Nephron (organoid): ENCODE measurements around the gene WDR7.

ENCODE experiments used
- H3K27ac Mint-ChIP-seq, 3 experiments: 2 replicates each; pipeline ENCODE4 v1.8.0; 2020; ENCODE audit warnings: mixed read lengths in 3 of 3, mild to moderate bottlenecking in 2 of 3, moderate library complexity in 1 of 3
- H3K27me3 Mint-ChIP-seq: 2 replicates; pipeline ENCODE4 v1.8.0; 2021; ENCODE audit warnings: low read depth, mild to moderate bottlenecking, moderate library complexity, mixed read lengths
- H3K36me3 Mint-ChIP-seq: 2 replicates; pipeline ENCODE4 v1.8.0; 2020; ENCODE audit warnings: low read depth, mixed read lengths
- H3K4me1 Mint-ChIP-seq: 2 replicates; pipeline ENCODE4 v1.8.0; 2020; ENCODE audit warnings: mixed read lengths
- H3K4me3 Mint-ChIP-seq, 3 experiments: 2 replicates each; pipeline ENCODE4 v1.8.0; 2020; ENCODE audit warnings: mild to moderate bottlenecking in 3 of 3, mixed read lengths in 3 of 3, moderate library complexity in 2 of 3
- H3K9me3 Mint-ChIP-seq: 2 replicates; pipeline ENCODE4 v1.8.0; 2020; ENCODE audit warnings: mixed read lengths
- CTCF ChIP-seq, 3 experiments: fragments of 200-600 bp; sonication (generic); IDR thresholded peaks; one replicate each; pipeline ENCODE4 v1.5.0; 2021; ENCODE audit warnings: antibody characterized with exemption in 3 of 3; ENCODE audit not compliant: unreplicated experiment in 3 of 3

Gene WDR7

GRCh38 chr18:56650944-56651770 lies at the start of gene WDR7:
Gene WDR7 (plus strand): TSS chr18:56651359. CDS start chr18:56672516, 21,157 bp downstream.
- H3K27me3 Mint-ChIP-seq: no peaks in the 10 kb centered on the region
- H3K36me3 Mint-ChIP-seq: peaks cover 12% of the 10 kb centered on the region
- peaks cover 19% of the 10 kb centered on the region for H3K4me1 Mint-ChIP-seq
- peak within 1 kb of the TSS; percentile 76 to 91 (median 83) for H3K27ac Mint-ChIP-seq
- peaks cover 9% of the 10 kb centered on the region for H3K9me3 Mint-ChIP-seq
- TF ChIP-seq CTCF (IDR thresholded peaks at IDR 0.05; ENCODE audit: unreplicated experiment in 3 of 3): no peak
- H3K4me3 Mint-ChIP-seq: peak within 1 kb of the TSS; percentile 82 to 91 (median 88)

- H3K4me1 Mint-ChIP-seq: no peaks in the 10 kb centered on the region
- no peaks in the 10 kb centered on the region for H3K27me3 Mint-ChIP-seq
- peaks cover 60% of the 10 kb centered on the region for H3K36me3 Mint-ChIP-seq
- no peak for TF ChIP-seq CTCF (IDR thresholded peaks at IDR 0.05; ENCODE audit: unreplicated experiment in 3 of 3)
- H3K4me3 Mint-ChIP-seq: no peak overlapping the region
- H3K27ac Mint-ChIP-seq: no peak overlapping the region
- no peaks in the 10 kb centered on the region for H3K9me3 Mint-ChIP-seq
These were observed 44.5 kb upstream of the WDR7 start for GRCh38 chr18:56606618-56607017.

- H3K27me3 Mint-ChIP-seq: no peaks in the 10 kb centered on the region
- TF ChIP-seq CTCF (IDR thresholded peaks at IDR 0.05; ENCODE audit: unreplicated experiment in 3 of 3): no peak
- no peak overlapping the region for H3K4me3 Mint-ChIP-seq
- no peak overlapping the region for H3K27ac Mint-ChIP-seq
- no peaks in the 10 kb centered on the region for H3K9me3 Mint-ChIP-seq
- H3K36me3 Mint-ChIP-seq: peaks cover 66% of the 10 kb centered on the region
- H3K4me1 Mint-ChIP-seq: no peaks in the 10 kb centered on the region
These were observed 35.2 kb upstream of the WDR7 start for GRCh38 chr18:56615738-56616520.

GRCh38 chr18:56627991-56628390 lies 23.2 kb upstream of the WDR7 start:
- H3K36me3 Mint-ChIP-seq: peaks cover 25% of the 10 kb centered on the region
- TF ChIP-seq CTCF (IDR thresholded peaks at IDR 0.05; ENCODE audit: unreplicated experiment in 3 of 3): no peak
- peaks cover 8% of the 10 kb centered on the region for H3K4me1 Mint-ChIP-seq
- no peaks in the 10 kb centered on the region for H3K9me3 Mint-ChIP-seq
- no peak overlapping the region for H3K27ac Mint-ChIP-seq
- no peak overlapping the region for H3K4me3 Mint-ChIP-seq
- no peaks in the 10 kb centered on the region for H3K27me3 Mint-ChIP-seq

GRCh38 chr18:56632070-56633022 lies 18.8 kb upstream of the WDR7 start:
- Mint-ChIP-seq H3K27ac (no peak overlapping the region), H3K36me3 (peaks cover 40% of the 10 kb centered on the region), H3K4me3 (peak overlapping the region in 1 of 3 experiments; percentile 10), H3K4me1 (peaks cover 38% of the 10 kb centered on the region), H3K9me3 (no peaks in the 10 kb centered on the region), H3K27me3 (no peaks in the 10 kb centered on the region)
- no peak for TF ChIP-seq CTCF (IDR thresholded peaks at IDR 0.05; ENCODE audit: unreplicated experiment in 3 of 3)
